COLO668 (cell line): ENCODE data around the gene NAV1.
"Not testable (repeated sequence)": the region's sequence is repeated elsewhere in the genome, so short reads cannot be mapped to it uniquely, and the experiment has no call there.

ENCODE experiments used
- DNase-seq: peaks from one replicate; lab custom pipeline; 2025; ENCODE audit not compliant: unreplicated experiment; lab: John Stamatoyannopoulos, UW

Gene NAV1

DNA sequence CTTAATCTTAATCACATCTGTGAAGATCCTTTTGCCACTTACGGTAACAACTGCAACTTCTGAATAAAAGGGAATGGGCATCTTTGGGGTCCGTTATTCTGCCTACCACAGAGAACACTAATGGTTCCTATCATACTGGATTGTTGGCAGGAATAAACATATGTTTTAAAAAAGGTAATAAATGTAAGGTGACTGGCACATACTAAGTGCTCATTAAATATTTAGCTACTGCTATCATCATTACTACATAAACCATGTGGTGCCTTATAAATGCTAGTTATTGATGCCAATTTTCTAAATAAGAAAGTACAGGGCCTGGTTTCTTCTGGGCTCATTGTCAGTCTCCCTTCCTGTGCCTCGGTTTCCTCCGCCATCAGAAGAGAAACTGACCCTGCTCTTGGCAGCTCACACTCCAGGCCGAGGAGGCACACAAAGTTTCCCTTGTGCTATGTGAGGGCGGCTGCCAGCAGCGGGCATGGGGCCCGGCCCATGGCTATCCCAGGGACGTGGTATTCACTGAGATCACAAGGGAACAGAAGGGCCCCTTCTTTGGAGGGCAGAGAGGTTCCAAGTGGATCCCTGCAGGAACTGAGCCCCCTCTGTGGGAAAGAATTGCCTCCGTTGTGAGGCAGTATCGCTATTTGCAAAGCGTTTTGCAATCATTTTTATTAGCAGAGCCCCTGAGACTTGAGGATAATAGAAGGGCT is 26.2 kb downstream of the NAV1 start:
- DNase-seq = no peak

DNA sequence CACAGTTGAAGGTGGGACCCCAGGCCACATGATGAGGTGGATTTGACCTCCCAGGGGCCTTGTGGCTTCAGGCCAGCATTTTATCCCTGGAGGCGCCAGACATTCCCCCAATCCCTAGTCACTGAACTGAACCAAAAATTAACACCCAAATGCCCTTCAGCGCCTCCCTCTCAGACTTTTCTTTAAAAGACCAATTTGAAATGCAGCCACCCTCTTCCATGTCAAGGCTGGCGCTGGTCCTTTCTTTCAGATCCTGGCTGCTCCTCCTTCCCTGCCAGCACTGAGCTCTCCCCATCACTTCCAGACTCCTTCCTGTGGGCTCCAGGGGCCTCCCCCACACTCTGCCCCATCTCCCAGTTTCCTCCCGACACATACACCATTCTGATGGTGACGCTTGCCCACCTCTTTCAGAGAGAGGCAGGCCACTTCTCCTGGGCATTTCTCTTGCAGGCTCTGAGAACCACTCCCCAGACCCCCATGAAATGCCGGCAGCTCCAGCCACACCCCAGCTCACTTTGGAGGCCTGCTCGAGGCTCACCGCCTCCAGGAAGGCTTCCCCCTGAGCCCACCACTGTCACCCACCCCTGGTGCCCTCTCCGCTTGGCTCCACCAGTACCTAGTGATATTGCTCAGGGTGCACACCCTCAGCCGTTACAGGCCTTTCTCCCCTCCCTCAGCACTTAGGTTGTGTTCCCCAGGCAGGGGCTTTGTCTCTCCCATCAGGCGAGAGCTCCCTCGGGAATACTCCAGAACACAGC is 27.0 kb downstream of the NAV1 start:
- no peak for DNase-seq

DNA sequence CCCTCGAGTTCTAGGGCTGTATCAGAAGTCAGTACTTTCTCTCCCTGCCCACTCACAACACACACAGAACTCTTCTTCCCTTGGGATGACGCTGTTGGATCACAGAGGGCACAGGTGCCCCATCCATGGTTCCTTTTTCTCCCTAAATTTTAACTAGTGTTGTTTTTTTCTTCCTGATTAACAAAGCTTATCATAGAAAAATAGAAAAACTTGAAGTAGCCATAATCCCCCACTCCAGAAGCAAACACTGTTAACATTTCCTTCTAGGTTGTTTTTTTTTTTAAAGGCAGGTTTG is 27.5 kb downstream of the NAV1 start:
- no peak for DNase-seq

DNA sequence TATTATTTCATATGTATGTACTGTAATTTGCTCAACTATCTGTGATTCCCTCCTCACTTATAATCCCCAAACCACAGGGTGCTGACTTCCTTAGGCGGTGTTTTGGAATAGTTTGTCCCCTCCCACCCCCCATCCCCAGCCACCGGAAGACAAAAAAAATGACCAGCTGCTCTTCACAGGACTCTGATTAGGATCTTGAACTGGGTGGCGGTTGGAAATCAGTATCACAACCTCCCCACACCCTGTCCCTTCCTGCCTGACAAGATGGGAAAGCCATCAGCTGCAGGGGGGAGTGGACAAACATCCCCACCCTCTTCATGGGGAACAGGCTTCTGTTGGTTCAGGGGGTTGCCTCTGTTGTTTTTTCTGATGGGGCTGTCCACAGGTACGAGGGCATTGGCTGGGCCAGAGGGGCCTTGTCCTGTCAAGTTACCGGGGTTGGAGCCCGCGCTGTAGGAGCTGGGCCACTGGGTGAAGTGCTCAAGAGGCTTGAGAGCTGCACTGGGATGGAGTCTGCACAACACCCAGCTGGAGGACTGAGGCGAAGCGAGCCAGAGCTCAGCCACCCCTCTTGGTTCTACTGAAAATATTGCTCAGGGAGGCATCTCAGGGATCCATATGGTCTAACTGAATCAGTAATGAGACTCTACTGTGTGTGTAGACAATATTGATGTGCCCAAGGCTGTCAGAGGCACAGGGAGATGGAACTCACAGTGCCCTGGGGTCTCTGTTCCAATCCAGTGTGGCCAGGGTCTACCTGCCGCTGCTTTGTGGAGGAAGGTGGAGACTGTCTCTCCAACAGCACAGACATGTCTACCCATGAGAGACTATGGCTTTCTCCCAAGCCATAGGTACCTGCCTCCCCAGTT is 28.2 kb downstream of the NAV1 start:
- DNase-seq = no peak

DNA sequence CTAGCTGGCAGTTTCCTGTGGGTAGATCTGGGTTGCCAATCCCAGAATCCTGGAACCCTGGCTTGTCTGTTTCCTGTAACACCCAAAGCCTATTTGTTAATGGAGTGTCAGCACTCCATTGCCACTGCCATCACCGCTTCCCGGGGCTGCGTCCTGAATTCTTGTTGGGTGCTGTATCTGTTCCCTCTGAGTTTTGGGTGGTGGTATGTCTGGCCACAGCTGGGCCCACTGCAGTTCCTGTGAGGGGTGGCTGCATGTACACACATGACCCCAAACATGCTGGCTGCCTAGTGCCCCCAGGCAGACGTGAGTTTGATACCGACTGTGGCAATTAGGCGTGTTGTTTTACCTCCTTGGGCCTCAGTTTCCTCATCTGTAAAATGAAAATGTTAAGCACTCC is 29.3 kb downstream of the NAV1 start:
- DNase-seq = no peak

DNA sequence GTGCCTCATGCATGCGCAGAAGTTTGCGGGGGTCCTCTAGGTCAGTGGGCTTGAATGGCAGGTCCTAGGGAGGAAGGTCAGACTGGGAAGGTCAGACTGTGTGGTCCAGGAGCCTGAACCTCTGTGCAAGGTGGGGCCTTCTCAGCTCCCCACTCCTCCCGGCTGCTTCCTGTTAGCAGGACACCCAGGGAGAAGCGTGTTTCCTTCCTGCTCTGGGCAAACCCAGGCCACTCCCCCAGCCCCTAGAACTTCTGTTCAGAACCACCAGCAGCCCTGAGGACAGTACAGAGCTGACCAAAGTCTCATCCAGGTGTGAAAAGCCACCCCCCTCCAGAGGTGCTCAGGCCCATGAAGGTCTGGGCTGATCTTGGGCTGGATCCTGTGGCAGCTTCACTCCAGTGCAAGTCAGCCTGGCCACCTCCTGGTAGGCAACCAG is 29.9 kb downstream of the NAV1 start:
- DNase-seq = no peak

DNA sequence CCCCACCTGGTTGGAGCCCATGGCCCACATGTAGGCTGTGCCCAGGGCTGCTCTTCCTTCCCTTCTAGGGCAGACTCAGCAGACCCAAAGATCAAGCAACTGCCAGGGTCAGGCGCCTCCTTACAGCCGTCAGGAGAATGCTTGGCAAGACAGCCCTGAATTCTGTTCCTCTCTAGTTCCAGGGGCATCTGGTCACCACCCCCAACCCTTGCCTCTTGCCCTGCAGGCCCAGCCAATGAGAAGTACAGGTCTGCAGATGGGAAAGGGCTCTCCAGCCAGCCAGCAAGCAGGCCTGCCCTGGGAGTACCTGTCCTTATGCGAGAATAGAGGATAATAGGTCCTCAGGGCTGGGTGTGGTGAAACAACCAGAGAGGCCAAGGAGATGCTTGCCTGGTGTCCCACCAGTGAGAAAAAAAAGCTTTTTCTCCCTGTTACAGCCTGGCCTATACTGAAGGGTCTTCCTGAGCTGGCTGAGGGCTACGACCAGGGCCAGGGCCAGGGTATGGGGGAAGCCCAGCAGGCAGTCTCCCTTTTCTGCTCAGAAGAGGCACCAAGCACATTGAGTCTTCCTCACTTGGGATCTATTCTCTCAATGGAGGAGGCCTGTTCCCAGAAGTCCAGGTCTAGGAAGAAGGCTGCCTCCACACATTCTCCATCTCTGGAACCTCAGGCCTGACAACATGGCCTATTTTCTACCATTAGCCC is 31.4 kb downstream of the NAV1 start:
- DNase-seq = no peak

DNA sequence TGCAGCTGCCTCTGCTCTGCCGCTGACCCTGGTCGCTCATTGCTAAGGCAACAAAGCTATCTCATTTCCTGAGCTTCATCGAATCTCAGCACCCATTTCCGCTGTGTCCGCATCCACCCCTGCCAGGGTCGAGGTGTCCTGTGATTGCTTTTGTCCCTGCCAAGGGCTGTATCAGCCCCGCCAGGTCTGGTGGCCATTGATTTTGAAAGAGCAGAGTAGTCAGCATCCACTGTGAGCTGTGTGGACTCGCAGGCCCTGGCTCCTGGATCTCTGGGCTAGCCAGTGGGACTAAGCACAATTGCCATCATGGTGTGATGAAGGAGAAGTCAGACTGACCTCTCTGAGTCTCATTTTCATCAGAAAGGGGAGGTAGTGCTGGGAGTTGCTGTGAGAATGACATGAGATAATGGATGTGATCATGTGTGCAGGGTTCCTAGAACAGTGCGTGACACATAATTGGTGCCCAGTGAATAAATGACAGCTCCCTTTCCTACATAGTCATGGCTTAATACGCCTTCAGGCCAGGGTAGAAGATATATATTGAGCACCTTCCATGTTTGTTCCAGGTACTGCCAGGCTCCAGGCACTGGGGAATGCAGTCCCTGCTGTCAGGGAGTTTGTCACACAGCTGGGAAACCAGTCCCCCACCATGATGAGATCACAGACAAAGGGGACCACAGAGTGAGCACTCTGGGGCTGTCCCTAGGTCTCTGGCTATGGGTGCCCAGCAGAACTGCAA is 32.1 kb downstream of the NAV1 start:
- DNase-seq = no peak

DNA sequence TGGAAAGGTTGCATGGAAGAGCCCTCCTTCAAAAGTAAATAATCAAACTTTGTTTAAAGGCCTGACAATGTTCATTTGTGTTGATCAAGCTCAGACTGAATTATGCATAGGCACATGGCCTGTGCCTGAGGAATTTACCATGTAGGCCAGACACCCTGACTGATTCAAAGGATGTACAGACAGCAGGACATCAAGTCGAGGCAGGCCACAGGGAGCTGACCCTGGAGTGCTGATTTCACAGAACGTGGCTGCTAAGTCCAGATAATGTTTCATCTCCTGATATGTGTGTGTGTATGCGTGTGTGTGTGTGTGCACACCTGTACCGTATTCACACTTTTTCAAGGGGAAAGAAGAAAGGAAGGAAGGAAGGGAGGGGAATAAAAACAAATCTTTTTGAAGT is 34.1 kb downstream of the NAV1 start:
- no peak for DNase-seq

DNA sequence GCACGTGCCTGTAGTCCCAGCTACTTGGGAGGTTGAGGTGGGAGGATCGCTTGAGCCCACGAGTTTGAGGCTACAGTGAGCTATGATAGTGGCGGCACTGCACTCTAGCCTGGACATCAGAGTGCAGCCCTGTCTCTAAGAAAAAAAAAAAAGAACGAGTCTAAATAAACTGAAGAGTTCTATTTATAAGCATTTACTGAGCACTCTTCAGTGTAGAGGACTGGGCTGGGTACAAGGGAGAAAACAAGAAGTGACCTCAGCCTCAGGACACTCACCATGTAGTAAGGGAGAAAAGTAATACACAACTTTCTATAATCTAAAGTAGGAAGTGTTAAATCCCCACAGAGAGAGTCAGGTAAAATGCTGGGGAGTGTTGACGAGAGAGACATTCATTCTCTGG is 35.0 kb downstream of the NAV1 start:
- no peak for DNase-seq

DNA sequence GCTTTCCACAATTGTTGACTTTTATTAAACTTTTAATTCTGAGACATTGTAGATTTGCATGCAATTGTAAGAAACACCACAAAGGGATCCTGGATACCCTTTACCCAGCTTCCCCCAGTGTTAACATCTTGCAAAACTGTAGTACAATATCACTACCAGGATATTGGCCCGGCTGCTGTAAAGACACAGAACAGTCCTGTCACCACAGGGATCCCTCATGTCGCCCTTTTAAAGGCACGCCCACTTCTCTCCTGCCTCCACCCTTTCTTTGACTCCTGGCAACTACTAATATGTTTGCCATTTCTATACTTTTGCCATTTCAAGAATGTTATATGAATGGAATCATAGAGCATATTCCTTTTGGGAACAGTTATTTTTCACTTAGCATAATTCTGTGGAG is 37.0 kb downstream of the NAV1 start:
- no peak for DNase-seq

DNA sequence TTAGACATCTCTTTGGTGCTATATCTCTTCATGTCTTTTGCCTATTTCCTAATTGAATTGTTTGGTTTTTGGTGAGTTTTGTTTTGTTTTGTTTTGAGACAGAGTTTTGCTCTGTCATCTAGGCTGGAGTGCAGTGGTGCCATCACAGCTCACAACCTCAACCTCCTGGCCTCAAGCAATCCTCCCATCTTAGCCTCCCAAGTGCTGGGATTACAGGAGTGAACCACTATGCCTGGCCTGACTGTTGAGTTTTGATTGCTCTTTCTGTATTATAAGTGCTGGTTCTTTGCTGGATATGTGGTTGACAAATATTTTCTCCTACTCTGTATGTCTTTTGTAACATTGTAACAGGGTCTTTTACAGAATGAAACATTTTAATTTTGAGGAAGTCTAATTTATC is 38.0 kb downstream of the NAV1 start:
- DNase-seq = no peak

DNA sequence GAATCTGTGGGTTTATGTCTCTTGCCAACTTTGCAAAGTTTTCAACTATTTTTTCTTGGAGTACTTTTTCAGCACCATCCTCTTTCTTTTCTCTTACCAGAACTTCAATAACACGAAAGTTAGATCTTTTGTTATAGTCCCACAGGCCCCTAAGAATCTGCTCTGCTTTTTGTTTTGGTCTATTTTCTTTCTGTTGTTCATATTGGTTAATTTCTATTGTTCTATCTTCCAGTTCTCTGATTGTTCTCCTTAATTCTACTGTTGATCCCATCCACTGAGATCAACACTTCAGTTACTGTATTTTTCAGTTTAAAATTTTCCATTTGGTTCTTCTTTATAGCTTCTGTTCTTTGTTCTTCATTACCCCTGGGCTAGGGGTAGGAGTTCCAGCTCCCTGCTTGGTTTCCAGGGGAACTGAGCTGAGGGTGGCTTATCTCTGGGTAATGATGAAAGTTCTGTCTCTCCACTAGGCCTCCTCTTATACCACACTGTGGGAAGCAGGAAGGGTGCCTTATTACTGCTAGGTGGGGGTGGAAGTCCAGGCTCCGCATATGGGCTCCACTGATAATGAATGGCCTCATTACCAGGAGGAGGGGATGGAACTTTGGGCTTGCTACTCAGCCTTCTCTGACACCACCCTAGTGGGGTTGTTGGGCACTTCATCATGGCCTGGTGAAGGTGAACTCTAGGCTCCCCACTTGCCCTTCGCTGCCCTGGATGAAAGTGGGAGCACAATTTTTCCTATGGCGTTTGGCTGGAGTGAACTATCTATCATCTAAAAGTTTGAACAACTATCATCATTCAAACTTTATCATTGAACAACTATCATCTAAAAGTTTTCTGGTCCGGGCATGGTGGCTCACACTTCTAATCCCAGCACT is 39.3 kb downstream of the NAV1 start:
- DNase-seq = no peak

DNA sequence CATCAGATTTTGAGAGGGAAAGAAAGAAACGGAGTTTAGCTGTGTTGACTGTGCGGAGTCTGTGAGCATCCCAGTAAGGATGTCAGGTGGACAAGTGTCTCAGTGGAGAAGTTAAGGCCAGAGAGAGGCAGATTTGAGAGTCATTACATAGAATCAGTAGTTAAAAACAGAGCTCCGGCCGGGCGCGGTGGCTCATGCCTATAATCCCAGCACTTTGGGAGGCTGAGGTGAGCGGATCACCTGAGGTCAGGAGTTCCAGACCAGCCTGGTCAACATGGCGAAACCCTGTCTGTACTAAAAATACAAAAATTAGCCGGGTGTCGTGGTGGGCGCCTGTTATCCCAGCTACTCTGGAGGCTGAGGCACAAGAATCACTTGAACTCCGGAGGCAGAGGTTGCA is 42.4 kb downstream of the NAV1 start:
- DNase-seq = not testable (repeated sequence)

DNA sequence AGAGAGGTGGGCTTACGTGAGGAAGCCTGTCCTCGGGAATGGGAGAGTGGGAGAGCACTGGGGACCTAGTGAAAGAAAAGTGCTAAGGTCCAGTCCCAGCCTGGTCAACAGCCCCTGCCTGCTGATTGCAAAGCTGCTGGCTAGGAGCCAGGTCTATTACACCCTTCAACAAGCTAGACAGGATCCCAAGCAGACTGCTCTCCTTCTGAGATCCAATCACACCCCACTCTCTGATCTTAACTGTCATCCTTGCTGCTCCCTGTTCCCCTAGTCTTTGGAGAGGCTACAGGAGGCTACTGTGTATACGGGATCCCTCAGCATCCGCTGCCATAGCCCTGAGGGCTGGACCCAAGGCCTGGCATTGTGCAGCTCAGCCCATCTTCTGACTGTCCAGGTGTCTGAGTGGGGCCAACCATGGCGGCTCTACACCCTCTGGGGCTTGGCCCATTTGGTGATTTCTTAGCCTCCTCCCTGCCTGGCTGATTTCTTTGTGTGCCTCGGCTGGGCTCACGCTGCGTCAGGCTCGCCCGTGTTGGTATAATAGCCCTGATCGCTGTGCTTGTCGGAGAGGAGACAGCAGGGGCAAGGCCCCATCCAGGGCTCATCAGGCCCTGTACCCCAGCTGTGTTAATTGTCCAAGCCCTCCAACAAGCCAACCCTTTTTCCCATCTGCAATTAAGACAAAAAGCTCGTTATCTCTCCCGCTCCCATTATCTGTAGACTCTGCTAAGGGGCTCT is 43.9 kb downstream of the NAV1 start:
- DNase-seq = no peak

DNA sequence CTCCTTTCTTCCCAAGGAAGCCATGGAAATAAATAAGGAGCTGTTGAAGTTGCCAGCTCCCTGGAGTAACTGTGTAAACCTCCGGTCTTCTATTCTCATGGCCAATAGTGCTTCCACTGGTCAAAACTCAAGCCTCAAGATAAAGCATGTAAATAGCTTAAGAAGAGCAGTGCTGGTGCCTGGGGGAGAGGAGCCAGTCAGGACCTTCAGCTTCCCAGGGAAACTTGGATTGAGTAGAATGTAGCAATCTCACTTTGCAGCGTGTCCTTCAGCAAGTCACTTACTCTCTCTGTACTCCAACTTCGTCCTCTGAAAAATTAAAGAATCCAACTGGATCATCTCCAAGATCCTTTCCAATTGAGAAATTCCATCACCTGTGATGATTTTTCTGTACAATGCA is 44.7 kb downstream of the NAV1 start:
- no peak for DNase-seq

DNA sequence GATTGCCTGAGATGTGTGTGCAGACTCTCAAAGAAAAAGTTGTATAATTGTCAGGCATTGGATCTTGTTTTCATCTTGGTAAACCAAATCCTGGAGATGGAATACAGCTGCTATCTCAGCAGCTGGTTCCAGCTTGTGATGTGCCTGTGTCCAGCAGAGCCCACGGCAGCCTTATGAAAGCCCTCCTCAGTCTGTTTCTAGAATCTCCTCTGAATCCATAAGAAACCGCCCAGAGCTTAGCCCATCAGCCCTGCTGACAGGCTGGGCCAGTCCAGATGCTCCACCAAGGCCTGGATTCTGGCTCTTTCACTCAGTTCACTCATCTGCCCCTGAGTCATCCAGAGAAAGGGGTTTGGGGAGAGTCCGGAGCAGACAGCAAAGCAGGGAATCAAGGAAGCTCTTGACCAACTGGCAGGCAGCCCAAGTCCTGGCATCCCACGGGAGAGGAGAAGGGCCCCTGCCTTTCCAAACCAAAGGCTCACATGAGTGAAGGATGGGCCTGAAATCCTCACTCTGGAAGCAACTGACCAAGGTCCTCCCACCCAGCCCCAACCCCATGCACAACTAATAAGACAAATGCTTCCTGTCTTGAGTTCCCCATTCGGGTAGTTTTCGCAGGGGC is 45.7 kb downstream of the NAV1 start:
- no peak for DNase-seq

DNA sequence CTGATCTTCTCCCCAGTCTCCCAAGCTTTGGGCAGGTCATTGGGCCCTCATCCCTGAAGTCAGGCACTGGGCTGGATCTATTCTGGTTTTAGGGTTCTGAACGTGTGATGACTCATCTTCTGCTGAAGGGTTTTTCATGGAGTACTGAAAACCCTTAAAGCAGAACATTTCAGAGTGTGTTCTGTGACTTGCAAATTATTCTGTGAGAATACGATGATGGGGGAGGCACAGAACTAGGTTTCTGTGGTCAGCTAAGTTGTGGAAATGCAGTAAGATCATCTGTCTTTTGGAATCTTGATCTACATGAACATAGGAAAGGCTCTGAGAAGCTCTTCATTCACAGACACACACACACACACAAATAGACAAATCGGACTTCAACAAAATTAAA is 46.2 kb downstream of the NAV1 start:
- no peak for DNase-seq

DNA sequence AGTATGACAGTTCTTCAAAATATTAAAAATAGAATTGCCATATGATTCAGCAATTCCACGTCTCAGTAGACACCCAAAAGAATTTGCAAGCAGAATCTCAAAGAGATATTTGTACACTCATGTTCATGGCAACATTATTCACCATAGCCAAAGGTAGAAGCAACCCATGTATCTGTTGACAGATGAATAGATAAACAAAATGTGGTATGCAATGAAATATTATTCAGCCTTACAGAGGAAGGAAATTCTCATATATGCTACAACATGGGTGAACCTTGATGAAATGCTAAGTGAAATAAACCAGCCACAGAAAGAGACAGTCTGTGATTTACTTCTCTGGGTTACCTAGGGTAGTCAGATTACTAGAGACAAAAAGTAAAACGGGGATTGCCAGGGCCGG is 47.0 kb downstream of the NAV1 start:
- DNase-seq = no peak
